SKM-1 treated with dmso at 0.1 percent for 144 hours (cell line): ENCODE data around the gene LRP5.

Experiments used
- DNase-seq: peaks from one replicate; lab custom pipeline; 2025; ENCODE audit not compliant: unreplicated experiment; lab: John Stamatoyannopoulos, UW

Gene LRP5

GRCh38 chr11:68308068-68308467 lies 4.3 kb upstream of the LRP5 start:
- no peak for DNase-seq

- DNase-seq, result no peak
Observed at GRCh38 chr11:68309621-68310185, 2.7 kb upstream of the LRP5 start.

- DNase-seq, result no peak
Observed at GRCh38 chr11:68311160-68312116, 953 bp upstream of the LRP5 start.

- no peak for DNase-seq
Observed at GRCh38 chr11:68312780-68313573, 586 bp downstream of the LRP5 start.

GRCh38 chr11:68313574-68314202 lies 1.3 kb downstream of the LRP5 start:
- DNase-seq, result no peak

GRCh38 chr11:68314203-68315170 lies 2.1 kb downstream of the LRP5 start:
- no peak for DNase-seq

- no peak for DNase-seq
Observed at GRCh38 chr11:68315171-68315920, 3.0 kb downstream of the LRP5 start.

GRCh38 chr11:68317147-68317785 lies 4.9 kb downstream of the LRP5 start:
- no peak for DNase-seq

GRCh38 chr11:68321293-68322051 lies 9.1 kb downstream of the LRP5 start:
- DNase-seq, result no peak

GRCh38 chr11:68322052-68322430 lies 9.7 kb downstream of the LRP5 start:
- DNase-seq, result no peak

GRCh38 chr11:68324241-68324640 lies 11.8 kb downstream of the LRP5 start:
- DNase-seq, result no peak

- no peak for DNase-seq
Observed at GRCh38 chr11:68324695-68325094, 12.3 kb downstream of the LRP5 start.

GRCh38 chr11:68325183-68325906 lies 13.0 kb downstream of the LRP5 start:
- DNase-seq, result no peak

- no peak for DNase-seq
Observed at GRCh38 chr11:68325907-68326220, 13.5 kb downstream of the LRP5 start.

GRCh38 chr11:68326334-68327215 lies 14.2 kb downstream of the LRP5 start:
- DNase-seq, result no peak

GRCh38 chr11:68327586-68328370 lies 15.4 kb downstream of the LRP5 start:
- no peak for DNase-seq
